Stimulated activated effector memory CD8-positive, alpha-beta T cell treated with anti-CD3 and anti-CD28 coated beads, Interleukin-12 subunit alpha, Interleukin-12 subunit beta, amount 100 ng/mL, for 72 hours (primary cell): ENCODE results near the gene SORBS1.

Experiments
- ATAC-seq: fragments of 150-1000 bp; cut with Tn5 transposase; 2 replicates; pipeline ENCODE4 v1.10.0; 2021
- DNase-seq, 2 donors: peaks; one replicate each; pipeline ENCODE4 v3.0.0; 2021 to 2022; ENCODE audit warnings: low spot score in 2 of 2
- H3K27ac Mint-ChIP-seq: one replicate; pipeline ENCODE4 v1.8.0; 2022; ENCODE audit warnings: mild to moderate bottlenecking, mixed read lengths
- H3K36me3 Mint-ChIP-seq: one replicate; pipeline ENCODE4 v1.8.0; 2022; ENCODE audit warnings: mild to moderate bottlenecking, mixed read lengths
- H3K4me1 Mint-ChIP-seq: one replicate; pipeline ENCODE4 v1.8.0; 2022; ENCODE audit warnings: mixed read lengths
- H3K4me3 Mint-ChIP-seq: one replicate; pipeline ENCODE4 v1.8.0; 2022; ENCODE audit warnings: mild to moderate bottlenecking, mixed read lengths
- H3K9me3 Mint-ChIP-seq: one replicate; pipeline ENCODE4 v1.8.0; 2022; ENCODE audit warnings: mixed read lengths

The SORBS1 gene

DNA sequence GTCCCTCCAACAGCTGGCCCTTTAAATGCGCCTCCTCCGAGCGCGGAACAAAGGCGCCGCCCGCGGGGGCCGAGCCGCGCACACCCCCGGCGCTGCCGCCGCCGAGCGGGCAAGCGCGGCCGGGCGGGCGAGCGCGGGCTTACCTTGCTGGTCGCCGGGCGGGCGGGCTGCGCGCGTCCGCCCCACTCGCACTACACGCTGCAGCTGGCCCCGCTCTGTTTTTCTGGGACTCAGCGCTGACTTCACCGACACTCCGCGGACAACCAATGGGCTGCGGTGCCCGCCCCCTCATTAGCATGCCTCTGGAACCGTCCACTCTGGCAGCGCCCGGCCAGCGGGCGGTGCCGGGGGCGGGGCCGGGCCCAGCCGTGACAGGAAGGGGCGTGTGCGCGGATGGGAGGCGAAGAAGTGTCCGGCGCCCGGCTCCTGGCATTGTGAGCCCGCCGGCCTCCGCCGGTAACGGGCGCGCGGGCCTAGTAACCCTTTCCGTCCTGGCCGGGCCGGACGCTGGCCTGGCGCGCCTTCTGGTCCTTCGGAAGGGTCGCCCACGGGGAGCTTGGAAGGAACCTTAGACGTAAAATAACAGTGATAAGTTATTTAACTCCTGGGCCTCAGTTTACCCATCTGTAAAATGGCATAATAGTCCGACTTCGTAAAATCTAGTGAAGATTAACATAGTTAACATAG is at the start of gene SORBS1:
Gene SORBS1, minus strand, starts transcription at position 195 of the 687 bp plus-strand sequence. CDS start 120,236 bp downstream, outside the sequence.
- peak; percentile 76 to 91 for DNase-seq
- peaks cover 18% of the 10 kb centered on the region for H3K4me1 Mint-ChIP-seq
- peak within 1 kb of the TSS; percentile 48 for H3K27ac Mint-ChIP-seq
- no peaks in the 10 kb centered on the region for H3K9me3 Mint-ChIP-seq
- ATAC-seq = peak; percentile 99
- peak within 1 kb of the TSS; percentile 95 for H3K4me3 Mint-ChIP-seq
- H3K36me3 Mint-ChIP-seq = no peaks in the 10 kb centered on the region

DNA sequence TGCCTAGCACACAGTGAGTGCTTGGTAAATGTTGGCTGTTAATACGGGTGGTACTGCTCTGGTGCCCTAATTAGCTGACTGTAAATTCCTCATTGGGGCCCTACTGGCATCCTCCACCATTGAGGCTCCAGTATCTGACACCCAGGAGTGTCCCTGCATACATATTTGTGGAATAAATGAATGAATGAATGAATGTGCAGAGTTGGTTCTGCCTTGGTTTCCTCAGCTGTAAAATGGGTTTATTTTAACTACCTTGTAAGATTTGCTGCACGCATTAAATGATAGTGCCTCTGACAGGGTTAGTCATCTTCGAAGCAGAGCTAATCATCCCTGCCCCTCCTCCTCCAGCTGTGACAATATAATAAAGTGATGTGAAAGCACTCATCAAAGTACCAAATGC is 49.6 kb upstream of the SORBS1 start:
- no peaks in the 10 kb centered on the region for H3K4me1 Mint-ChIP-seq
- H3K9me3 Mint-ChIP-seq = no peaks in the 10 kb centered on the region
- H3K27ac Mint-ChIP-seq = no peak overlapping the region
- ATAC-seq = no peak
- no peak for DNase-seq
- peaks cover 100% of the 10 kb centered on the region for H3K36me3 Mint-ChIP-seq
- no peak overlapping the region for H3K4me3 Mint-ChIP-seq

DNA sequence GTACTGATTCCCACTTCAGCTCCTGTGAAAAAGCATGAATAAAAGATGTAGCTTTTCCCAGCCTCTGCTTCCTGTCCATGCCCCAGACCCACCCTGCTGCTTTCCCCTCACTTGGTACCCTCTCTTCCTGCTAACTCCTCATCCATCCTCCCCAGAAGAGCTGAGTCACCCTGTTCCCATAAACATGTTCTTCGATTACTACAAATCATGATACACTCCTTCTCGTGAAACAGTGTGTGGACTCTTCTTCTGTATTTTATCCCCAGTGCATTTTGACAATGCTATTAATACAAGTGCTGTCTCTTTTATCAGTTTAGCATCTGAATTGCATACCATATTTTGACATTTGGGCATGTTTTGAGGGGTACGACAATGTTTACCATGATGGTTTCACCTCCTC is 45.8 kb upstream of the SORBS1 start:
- Mint-ChIP-seq H3K9me3 (no peaks in the 10 kb centered on the region), H3K27ac (peak overlapping the region; percentile 7), H3K4me1 (no peaks in the 10 kb centered on the region), H3K36me3 (peaks cover 71% of the 10 kb centered on the region), H3K4me3 (no peak overlapping the region)
- ATAC-seq (no peak), DNase-seq (no peak)

DNA sequence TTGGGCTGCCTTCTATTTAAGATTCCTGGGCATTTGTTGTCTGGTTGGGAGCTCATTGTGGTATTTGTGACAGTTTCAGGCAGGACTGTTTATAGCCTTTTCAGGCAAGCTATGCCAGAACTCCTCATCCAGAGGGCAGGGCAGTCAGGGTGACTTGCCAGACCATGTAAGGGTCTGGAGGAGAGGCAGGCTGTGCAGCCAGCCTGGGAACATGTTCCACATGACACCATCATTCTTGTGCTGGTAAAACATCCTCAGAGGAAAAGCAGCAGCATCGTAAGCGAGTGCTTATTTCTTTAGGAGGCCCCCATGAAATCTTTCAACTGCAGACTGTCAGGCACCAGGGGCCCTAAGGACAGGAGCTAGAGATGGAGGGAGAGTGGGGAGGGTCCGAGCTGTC is 44.0 kb upstream of the SORBS1 start:
- H3K9me3 Mint-ChIP-seq = no peaks in the 10 kb centered on the region
- peak overlapping the region; percentile 21 for H3K27ac Mint-ChIP-seq
- ATAC-seq = no peak
- no peak overlapping the region for H3K4me3 Mint-ChIP-seq
- no peak for DNase-seq
- no peaks in the 10 kb centered on the region for H3K4me1 Mint-ChIP-seq
- peaks cover 53% of the 10 kb centered on the region for H3K36me3 Mint-ChIP-seq

DNA sequence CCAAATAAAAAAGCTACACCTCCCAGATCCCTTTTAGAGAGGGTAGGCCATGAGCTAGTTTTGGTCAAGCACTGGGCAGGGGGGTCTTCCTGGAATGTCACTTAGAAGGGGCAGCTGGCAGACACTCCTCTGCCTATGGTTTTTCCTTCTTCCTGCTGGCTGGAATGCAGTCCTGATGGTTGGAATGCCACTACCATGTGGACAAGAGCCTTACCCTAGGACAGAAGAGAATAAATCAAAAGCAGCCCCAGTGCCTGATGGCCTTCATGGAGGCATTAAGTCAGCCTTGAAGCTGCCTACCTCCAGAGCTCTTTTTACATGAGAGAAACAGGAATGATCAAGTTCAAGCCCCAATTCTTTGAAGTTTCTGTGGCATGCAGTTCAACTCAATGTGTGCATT is 43.5 kb upstream of the SORBS1 start:
- H3K4me1 Mint-ChIP-seq = no peaks in the 10 kb centered on the region
- peaks cover 48% of the 10 kb centered on the region for H3K36me3 Mint-ChIP-seq
- no peak overlapping the region for H3K4me3 Mint-ChIP-seq
- ATAC-seq (no peak), DNase-seq (no peak)
- no peaks in the 10 kb centered on the region for H3K9me3 Mint-ChIP-seq
- peak overlapping the region; percentile 21 for H3K27ac Mint-ChIP-seq

DNA sequence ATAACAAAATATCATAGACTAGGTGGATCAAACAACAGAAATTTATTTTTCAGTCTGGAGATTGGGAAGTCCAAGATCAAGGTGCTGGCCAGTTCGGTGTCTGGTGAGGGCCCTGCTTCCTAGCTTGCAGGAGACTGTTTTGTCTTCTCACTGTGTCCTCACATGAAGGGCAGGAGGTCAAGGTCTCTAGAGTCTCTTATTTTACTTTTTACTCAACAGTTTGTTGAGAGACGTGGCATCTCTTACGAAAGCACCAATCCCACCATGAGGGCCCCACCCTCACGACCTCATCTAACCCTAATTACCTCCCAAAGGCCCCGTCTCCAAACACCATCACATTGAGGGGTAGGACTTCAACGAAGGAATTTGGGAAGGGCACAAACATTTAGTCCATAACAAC is 41.2 kb upstream of the SORBS1 start:
- DNase-seq = no peak
- ATAC-seq = no peak
- Mint-ChIP-seq H3K4me1 (no peaks in the 10 kb centered on the region), H3K4me3 (no peak overlapping the region), H3K27ac (no peak overlapping the region), H3K9me3 (no peaks in the 10 kb centered on the region), H3K36me3 (peaks cover 25% of the 10 kb centered on the region)

DNA sequence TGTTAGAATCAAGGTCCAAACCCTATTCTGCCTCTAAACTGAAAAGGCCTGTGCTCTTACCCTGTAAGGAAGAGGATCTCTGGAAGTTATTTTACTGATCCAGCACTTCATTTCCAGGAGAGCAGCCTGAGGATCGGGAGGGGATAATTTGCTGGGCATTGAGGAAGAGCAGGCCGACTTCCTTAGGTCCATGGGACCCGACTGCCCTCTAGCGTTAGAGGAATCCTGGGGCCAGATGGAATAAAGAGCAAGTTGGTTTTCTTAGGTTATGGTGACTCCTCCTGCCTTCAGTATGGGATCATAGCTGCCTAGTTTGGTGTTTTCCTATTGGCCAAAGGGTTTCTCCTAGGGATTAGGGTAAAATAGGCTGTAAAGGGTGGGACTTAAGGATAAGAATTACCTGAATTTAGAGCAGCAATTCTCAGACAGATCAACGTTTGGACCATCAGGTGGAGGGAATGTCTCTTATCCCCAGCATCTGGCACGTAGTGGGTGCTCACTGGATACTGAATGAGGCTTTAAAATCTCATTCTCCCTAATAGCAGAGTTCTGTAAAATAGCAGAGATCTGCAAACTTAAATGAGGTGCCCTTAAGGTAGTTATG is 40.0 kb upstream of the SORBS1 start:
- Mint-ChIP-seq H3K4me3 (no peak overlapping the region), H3K9me3 (no peaks in the 10 kb centered on the region), H3K4me1 (no peaks in the 10 kb centered on the region), H3K36me3 (peaks cover 14% of the 10 kb centered on the region), H3K27ac (no peak overlapping the region)
- DNase-seq = peak; percentile 21 to 60
- peak; percentile 78 for ATAC-seq

DNA sequence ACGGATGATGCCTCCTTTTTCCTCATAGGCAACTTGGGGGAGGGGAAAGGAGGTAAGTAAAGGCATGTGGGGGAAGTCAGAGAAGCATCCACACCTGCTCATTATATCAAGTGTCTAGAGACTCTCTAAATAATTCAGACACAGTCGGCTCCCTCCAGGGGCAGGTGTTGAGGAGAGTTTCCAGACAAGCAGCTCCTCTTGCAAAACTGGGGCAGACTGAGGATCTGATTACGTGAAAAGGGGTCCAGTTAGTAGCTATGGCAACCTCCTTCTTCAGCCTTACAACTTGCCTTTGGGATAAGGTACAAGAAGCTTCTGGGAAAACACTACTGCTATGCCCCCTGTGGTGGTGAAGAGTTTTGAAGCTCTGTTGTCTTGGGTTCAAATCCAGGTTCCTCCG is 39.0 kb upstream of the SORBS1 start:
- no peak for ATAC-seq
- Mint-ChIP-seq H3K27ac (no peak overlapping the region), H3K4me3 (no peak overlapping the region)

DNA sequence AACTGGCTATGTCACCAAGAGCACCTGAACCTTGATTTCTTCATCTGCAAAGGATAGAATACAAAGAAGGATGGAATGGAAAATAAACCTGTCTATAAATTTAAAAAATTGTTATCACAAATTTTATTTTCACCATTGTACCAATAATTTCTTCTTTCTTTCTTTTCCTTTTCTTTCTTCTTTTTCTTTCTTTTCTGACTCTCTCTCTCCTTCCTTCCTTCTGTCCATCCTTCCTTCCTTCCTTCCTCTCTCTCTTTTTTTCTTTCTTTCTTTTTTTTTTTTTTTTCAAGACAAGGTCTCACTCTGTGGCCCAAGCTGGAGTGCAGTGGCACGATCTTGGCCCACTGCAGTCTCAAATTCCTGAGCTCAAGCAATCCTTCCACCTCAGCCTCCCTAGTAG is 36.6 kb upstream of the SORBS1 start:
- Mint-ChIP-seq H3K4me3 (no peak overlapping the region), H3K4me1 (no peaks in the 10 kb centered on the region), H3K36me3 (no peaks in the 10 kb centered on the region), H3K27ac (no peak overlapping the region), H3K9me3 (no peaks in the 10 kb centered on the region)
- ATAC-seq = no peak
- no peak for DNase-seq

More for the DNA sequence above, 39.0 kb upstream of the SORBS1 start:
- Mint-ChIP-seq H3K4me1 (no peaks in the 10 kb centered on the region), H3K9me3 (no peaks in the 10 kb centered on the region), H3K36me3 (peaks cover 3% of the 10 kb centered on the region)
- DNase-seq = no peak

DNA sequence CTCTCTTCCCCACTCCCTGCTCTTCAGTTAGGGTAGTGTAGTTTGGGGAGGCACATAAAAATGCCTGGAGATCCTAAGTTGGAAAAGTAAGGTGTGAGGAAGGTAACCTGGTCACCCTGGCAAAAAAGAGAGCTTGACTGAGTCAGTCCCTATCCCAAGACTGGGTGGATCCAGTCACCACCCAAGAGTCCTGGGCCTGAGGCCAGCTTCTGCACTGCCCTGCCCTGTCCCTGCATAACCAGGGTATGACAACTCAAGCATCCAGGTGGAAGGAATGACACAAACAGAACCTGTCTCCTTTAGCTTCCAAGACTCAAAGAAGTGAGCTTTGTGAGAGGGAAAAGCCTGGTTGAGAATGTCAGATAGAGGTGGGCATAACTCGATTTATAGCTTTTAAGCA is 26.9 kb upstream of the SORBS1 start:
- ATAC-seq (no peak), DNase-seq (no peak)
- no peaks in the 10 kb centered on the region for H3K36me3 Mint-ChIP-seq
- H3K9me3 Mint-ChIP-seq = no peaks in the 10 kb centered on the region
- no peak overlapping the region for H3K4me3 Mint-ChIP-seq
- no peaks in the 10 kb centered on the region for H3K4me1 Mint-ChIP-seq
- H3K27ac Mint-ChIP-seq = no peak overlapping the region

DNA sequence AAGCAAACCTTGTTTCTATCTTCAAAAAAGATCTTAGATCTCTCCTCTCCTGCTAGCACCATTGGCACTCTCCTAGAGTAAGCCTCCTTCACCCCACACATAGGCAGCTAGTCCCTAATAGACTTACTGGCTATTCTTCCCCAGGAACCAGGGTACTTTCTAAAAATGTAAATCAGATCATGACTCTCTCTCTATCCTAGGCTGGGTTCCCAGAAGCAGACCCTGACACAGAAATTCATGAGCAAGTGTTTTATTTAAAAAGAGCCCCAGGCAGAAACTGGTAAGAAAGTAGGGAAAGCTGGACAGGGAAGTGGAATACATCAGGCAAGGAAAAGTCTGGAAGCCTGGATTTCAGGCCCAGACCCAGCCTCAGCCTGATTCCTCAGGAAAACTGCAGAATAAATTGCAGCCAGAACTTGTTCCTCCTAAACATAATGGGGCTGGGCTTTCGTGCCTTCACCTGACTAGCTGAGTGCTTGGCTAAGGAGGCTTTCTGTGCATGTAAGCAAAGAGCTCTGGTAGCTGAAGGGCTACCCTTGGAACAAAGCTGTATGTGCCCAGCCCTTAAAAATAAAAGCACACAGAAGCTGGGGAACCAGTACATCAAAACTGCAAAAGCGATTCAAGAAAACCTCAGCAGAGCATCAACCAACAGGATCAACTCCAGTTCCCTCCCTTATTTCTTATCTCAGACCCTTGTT is 18.8 kb upstream of the SORBS1 start:
- Mint-ChIP-seq H3K36me3 (no peaks in the 10 kb centered on the region), H3K27ac (no peak overlapping the region), H3K4me1 (no peaks in the 10 kb centered on the region), H3K9me3 (no peaks in the 10 kb centered on the region), H3K4me3 (no peak overlapping the region)
- no peak for ATAC-seq
- no peak for DNase-seq

DNA sequence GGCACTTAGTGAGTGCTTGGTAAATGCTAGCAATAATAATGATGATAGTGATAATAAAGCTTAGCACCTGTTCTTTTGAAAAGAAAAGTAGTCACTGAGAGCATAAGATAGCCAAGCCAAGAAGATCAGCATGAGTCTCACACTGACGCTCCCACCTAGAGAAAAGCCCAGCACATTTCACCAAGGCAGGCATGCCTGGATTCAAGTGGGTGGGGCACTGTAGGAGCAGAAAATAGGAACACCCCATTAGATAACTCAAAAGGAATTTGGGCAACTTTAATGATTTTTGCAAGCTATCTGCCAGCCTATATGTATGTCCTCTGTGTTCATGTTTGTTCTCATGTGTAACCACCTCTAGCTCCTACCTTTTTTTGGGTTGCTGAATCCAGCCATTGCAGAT is 18.1 kb upstream of the SORBS1 start:
- DNase-seq (no peak), ATAC-seq (no peak)
- Mint-ChIP-seq H3K4me3 (no peak overlapping the region), H3K9me3 (no peaks in the 10 kb centered on the region), H3K36me3 (no peaks in the 10 kb centered on the region), H3K27ac (no peak overlapping the region), H3K4me1 (no peaks in the 10 kb centered on the region)

DNA sequence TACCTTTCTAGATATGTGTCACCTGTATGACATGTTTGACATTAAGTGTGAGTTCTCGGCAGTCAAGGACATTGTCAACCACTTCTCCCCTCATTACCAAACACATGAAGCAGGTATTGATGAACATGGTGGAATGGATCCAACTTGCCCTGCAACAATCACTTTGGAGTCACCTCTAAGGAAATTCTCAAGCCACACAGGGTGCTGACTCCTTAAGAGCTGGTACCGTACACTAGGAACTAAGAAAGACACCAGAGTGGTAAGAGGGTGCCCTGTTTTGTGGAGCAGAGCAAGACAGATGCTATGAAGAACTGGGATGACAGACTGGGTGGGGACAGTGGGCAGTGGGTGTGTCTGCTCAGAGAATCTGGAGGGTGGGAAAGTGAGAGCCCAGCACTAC is 17.4 kb upstream of the SORBS1 start:
- DNase-seq = no peak
- Mint-ChIP-seq H3K4me3 (no peak overlapping the region), H3K4me1 (no peaks in the 10 kb centered on the region), H3K9me3 (no peaks in the 10 kb centered on the region), H3K27ac (no peak overlapping the region), H3K36me3 (no peaks in the 10 kb centered on the region)
- peak; percentile 40 for ATAC-seq

DNA sequence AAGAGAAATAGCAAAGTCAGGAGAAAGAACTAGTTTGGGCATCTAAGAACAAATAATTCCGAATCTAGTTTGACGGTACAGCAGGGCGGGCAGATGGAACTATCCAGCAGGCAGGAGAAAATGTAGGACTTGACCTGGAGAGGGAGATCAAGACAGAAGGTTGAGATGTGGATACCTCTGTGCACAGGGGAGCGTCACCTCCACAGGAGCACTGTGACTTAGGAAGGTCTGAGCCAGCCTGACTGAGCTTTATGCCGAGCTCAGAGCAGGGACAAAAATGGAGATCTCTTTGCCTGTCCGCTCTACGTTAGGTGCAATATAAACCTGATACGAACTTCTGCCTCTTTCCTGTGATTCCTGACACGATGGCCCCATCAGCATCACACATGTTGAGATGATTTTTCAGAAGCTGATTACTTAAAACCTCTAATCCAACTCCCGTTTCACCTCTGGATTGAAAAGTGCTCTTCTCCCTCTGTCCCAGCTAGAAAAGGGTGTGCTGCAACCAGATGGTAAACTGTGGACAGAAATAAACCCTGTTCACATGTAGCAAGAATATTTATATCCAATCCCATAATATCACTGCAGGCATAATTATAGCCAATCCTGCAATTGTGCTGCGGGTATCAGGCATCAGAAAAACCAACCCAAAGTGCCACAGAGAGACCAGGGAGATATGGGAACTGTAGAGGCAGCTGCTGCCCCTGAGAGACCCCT is 13.6 kb upstream of the SORBS1 start:
- Mint-ChIP-seq H3K4me3 (no peak overlapping the region), H3K27ac (no peak overlapping the region), H3K36me3 (no peaks in the 10 kb centered on the region)

DNA sequence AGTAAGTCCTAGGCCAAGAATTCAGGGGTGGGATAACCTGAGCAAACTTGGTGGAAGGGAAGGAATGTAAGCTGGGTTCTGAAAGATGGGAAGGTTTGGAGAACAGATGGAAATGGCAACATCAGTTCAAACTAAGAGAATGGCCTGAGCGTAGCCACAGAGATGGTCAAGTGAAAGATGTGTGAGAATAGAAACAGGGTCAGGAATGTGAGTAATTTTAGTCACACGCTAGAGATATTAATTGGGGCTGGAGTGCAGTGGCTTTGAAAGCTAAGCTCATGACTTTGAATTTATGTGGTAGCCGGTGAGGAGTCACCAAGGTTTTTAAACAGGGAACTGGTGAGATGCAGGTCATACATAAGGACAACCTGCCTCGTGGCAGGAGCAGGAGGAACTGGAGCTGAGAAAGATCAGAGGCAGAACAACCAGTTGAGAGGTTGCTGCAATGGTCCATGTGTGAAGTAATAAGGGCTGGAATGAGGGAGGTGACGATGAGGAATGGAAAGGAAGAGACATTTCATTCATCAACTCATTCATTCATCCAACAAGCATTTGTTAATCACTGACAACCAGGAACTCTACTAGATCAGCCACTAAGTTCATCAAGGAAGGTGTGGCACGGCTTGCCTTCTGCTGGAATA is 12.9 kb upstream of the SORBS1 start:
- Mint-ChIP-seq H3K9me3 (no peaks in the 10 kb centered on the region), H3K4me1 (no peaks in the 10 kb centered on the region), H3K36me3 (no peaks in the 10 kb centered on the region), H3K27ac (no peak overlapping the region), H3K4me3 (no peak overlapping the region)
- DNase-seq = no peak
- no peak for ATAC-seq

More for the DNA sequence above, 13.6 kb upstream of the SORBS1 start:
- Mint-ChIP-seq H3K9me3 (no peaks in the 10 kb centered on the region), H3K4me1 (no peaks in the 10 kb centered on the region)
- DNase-seq (no peak), ATAC-seq (peak; percentile 28)
